Nephron (organoid): ENCODE measurements around the gene ABCC1.

Experiments used
- H3K27ac Mint-ChIP-seq, 3 experiments: 2 replicates each; pipeline ENCODE4 v1.8.0; 2020; ENCODE audit warnings: mixed read lengths in 3 of 3, mild to moderate bottlenecking in 2 of 3, moderate library complexity in 1 of 3
- H3K27me3 Mint-ChIP-seq: 2 replicates; pipeline ENCODE4 v1.8.0; 2021; ENCODE audit warnings: low read depth, mild to moderate bottlenecking, moderate library complexity, mixed read lengths
- H3K36me3 Mint-ChIP-seq: 2 replicates; pipeline ENCODE4 v1.8.0; 2020; ENCODE audit warnings: low read depth, mixed read lengths
- H3K4me1 Mint-ChIP-seq: 2 replicates; pipeline ENCODE4 v1.8.0; 2020; ENCODE audit warnings: mixed read lengths
- H3K4me3 Mint-ChIP-seq, 3 experiments: 2 replicates each; pipeline ENCODE4 v1.8.0; 2020; ENCODE audit warnings: mild to moderate bottlenecking in 3 of 3, mixed read lengths in 3 of 3, moderate library complexity in 2 of 3
- H3K9me3 Mint-ChIP-seq: 2 replicates; pipeline ENCODE4 v1.8.0; 2020; ENCODE audit warnings: mixed read lengths
- TF ChIP-seq, protein P1 (sequence below), 3 experiments: fragments of 200-600 bp; sonication (generic); IDR thresholded peaks; one replicate each; pipeline ENCODE4 v1.5.0; 2021; ENCODE audit warnings: antibody characterized with exemption in 3 of 3; ENCODE audit not compliant: unreplicated experiment in 3 of 3

Gene ABCC1

GRCh38 chr16:16082255-16082654, 132.8 kb downstream of the ABCC1 start:
- peaks cover 77% of the 10 kb centered on the region for H3K36me3 Mint-ChIP-seq
- H3K27ac Mint-ChIP-seq, result peak overlapping the region; percentile 26 to 96 (median 90)
- TF ChIP-seq, protein P1, sequence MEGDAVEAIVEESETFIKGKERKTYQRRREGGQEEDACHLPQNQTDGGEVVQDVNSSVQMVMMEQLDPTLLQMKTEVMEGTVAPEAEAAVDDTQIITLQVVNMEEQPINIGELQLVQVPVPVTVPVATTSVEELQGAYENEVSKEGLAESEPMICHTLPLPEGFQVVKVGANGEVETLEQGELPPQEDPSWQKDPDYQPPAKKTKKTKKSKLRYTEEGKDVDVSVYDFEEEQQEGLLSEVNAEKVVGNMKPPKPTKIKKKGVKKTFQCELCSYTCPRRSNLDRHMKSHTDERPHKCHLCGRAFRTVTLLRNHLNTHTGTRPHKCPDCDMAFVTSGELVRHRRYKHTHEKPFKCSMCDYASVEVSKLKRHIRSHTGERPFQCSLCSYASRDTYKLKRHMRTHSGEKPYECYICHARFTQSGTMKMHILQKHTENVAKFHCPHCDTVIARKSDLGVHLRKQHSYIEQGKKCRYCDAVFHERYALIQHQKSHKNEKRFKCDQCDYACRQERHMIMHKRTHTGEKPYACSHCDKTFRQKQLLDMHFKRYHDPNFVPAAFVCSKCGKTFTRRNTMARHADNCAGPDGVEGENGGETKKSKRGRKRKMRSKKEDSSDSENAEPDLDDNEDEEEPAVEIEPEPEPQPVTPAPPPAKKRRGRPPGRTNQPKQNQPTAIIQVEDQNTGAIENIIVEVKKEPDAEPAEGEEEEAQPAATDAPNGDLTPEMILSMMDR (IDR thresholded peaks at IDR 0.05; ENCODE audit: unreplicated experiment in 3 of 3), result no peak
- no peaks in the 10 kb centered on the region for H3K27me3 Mint-ChIP-seq
- H3K4me3 Mint-ChIP-seq, result no peak overlapping the region
- H3K9me3 Mint-ChIP-seq, result no peaks in the 10 kb centered on the region
- peaks cover 20% of the 10 kb centered on the region for H3K4me1 Mint-ChIP-seq

DNA sequence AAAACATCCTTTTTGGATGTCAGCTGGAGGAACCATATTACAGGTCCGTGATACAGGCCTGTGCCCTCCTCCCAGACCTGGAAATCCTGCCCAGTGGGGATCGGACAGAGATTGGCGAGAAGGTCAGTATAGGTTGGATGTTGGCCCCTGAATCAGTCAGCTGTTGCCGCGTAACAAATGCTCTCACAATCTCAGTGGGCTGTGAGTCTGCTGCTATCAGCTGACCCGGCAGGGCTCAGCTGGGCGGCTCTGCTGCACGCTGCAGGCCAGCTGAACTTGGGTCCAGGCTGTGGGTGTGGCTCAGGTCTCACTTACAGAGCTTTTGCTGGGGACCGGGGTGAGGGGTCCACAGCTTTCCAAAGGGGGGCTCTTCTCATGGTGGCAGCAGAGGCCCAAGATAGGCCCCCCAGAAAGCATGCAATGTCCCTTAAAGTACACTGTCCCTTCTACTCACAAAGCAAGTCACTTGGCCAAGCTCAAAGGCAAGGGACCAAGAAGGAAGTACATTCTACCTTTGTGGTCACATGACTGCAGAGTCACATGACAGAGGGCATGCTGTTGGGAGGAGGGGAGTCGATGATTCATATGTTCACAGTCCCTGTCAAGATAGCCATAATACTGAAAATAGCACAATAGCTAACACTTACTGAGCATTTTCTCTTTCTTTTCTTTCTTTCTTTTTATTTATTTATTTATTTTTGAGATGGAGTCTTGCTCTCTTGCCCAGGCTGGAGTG, 134.2 kb downstream of the ABCC1 start:
- no peaks in the 10 kb centered on the region for H3K9me3 Mint-ChIP-seq
- H3K4me1 Mint-ChIP-seq, result peaks cover 26% of the 10 kb centered on the region
- H3K27ac Mint-ChIP-seq, result no peak overlapping the region
- no peak overlapping the region for H3K4me3 Mint-ChIP-seq
- H3K27me3 Mint-ChIP-seq, result no peaks in the 10 kb centered on the region
- peaks cover 71% of the 10 kb centered on the region for H3K36me3 Mint-ChIP-seq
- TF ChIP-seq, protein P1 (IDR thresholded peaks at IDR 0.05; ENCODE audit: unreplicated experiment in 3 of 3), result no peak

DNA sequence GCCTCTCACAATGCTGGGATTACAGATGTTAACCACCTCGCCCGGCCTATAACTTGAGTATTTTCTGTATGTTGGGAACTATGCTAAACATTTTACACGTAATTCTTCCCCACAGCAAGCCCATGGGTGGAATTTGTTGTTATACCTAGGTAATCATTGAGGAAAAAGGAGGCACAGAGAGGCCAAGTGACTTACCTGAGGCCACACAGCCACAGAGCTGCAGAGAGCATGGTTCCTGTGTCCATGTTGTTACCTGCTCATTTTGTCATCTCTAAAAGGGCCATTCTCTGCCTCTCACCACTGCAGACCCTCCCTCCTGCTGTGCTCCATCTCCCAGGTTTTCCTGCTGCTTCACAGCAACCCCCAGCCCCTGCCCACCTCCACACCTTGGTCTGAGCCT, 135.5 kb downstream of the ABCC1 start:
- peak overlapping the region in 2 of 3 experiments; percentile 33 to 61 for H3K27ac Mint-ChIP-seq
- H3K36me3 Mint-ChIP-seq, result peaks cover 70% of the 10 kb centered on the region
- TF ChIP-seq, protein P1 (IDR thresholded peaks at IDR 0.05; ENCODE audit: unreplicated experiment in 3 of 3), result no peak
- H3K4me1 Mint-ChIP-seq, result peaks cover 31% of the 10 kb centered on the region
- no peak overlapping the region for H3K4me3 Mint-ChIP-seq
- no peaks in the 10 kb centered on the region for H3K27me3 Mint-ChIP-seq
- H3K9me3 Mint-ChIP-seq, result no peaks in the 10 kb centered on the region

GRCh38 chr16:16086653-16087446, 137.4 kb downstream of the ABCC1 start:
- H3K27me3 Mint-ChIP-seq, result no peaks in the 10 kb centered on the region
- peak overlapping the region in 2 of 3 experiments; percentile 31 to 44 for H3K4me3 Mint-ChIP-seq
- TF ChIP-seq, protein P1 (IDR thresholded peaks at IDR 0.05; ENCODE audit: unreplicated experiment in 3 of 3), result no peak
- no peaks in the 10 kb centered on the region for H3K9me3 Mint-ChIP-seq
- H3K4me1 Mint-ChIP-seq, result peaks cover 34% of the 10 kb centered on the region
- peak overlapping the region; percentile 96 to 99 (median 98) for H3K27ac Mint-ChIP-seq
- peaks cover 71% of the 10 kb centered on the region for H3K36me3 Mint-ChIP-seq

DNA sequence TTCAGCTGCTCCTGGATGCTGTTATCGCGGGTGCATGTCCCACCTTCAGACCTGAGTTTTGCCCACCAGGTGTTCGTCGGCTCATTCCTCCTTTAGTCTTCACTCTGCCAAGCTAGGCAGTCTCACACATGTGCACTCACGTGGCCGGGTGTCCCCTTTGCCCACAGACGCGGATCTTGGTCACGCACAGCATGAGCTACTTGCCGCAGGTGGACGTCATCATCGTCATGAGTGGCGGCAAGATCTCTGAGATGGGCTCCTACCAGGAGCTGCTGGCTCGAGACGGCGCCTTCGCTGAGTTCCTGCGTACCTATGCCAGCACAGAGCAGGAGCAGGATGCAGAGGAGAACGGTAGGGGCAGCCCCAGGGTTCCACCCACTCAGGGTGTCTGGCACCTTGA, 140.8 kb downstream of the ABCC1 start:
- no peaks in the 10 kb centered on the region for H3K27me3 Mint-ChIP-seq
- H3K9me3 Mint-ChIP-seq, result no peaks in the 10 kb centered on the region
- TF ChIP-seq, protein P1 (IDR thresholded peaks at IDR 0.05; ENCODE audit: unreplicated experiment in 3 of 3), result no peak
- H3K36me3 Mint-ChIP-seq, result peaks cover 53% of the 10 kb centered on the region
- peaks cover 55% of the 10 kb centered on the region for H3K4me1 Mint-ChIP-seq
- peak overlapping the region; percentile 78 to 84 (median 81) for H3K27ac Mint-ChIP-seq
- no peak overlapping the region for H3K4me3 Mint-ChIP-seq
